HEK293 (cell line): ENCODE data around the gene VTA1.

Experiments used
- CTCF ChIA-PET: fragments of 350-600 bp; formaldehyde crosslinking; extraction: SDS; loops from one replicate; lab custom pipeline; 2021; ENCODE audit warnings: antibody characterized with exemption; lab: Yijun Ruan, JAX
- POLR2A ChIA-PET: fragments of 300-600 bp; formaldehyde crosslinking; extraction: SDS; loops from one replicate; lab custom pipeline; 2020; ENCODE audit warnings: antibody characterized with exemption, inconsistent platforms; lab: Yijun Ruan, JAX
- H3K27ac ChIP-seq: fragments of 200-500 bp; sonication (Bioruptor generic); 2 replicates; pipeline ENCODE4 v1.5.1; 2014; ENCODE audit warnings: low read depth, low read length, control low read depth, inconsistent platforms; ENCODE audit errors: extremely low read depth
- H3K36me3 ChIP-seq, 2 experiments: fragments of 200-500 bp in 1 of 2; sonication (Bioruptor generic) in 1 of 2; 1 replicate in 1 of 2; 2 replicates in 1 of 2; pipeline ENCODE4 v1.5.1; 2014 to 2017; ENCODE audit warnings: inconsistent platforms in 2 of 2, low read length in 2 of 2; ENCODE audit not compliant: control insufficient read depth in 2 of 2, insufficient read depth in 1 of 2
- H3K4me1 ChIP-seq: fragments of 200-500 bp; sonication (Bioruptor generic); 2 replicates; pipeline ENCODE4 v1.5.1; 2014; ENCODE audit warnings: mild to moderate bottlenecking, low read length, inconsistent platforms; ENCODE audit not compliant: control insufficient read depth, insufficient read depth
- H3K4me3 ChIP-seq: 2 replicates; pipeline ENCODE4 v1.5.1; 2011; ENCODE audit warnings: low read depth, mild to moderate bottlenecking, control low read depth, low read length, moderate library complexity
- H3K9me3 ChIP-seq: fragments of 200-500 bp; sonication (Bioruptor generic); 2 replicates; pipeline ENCODE4 v1.5.1; 2014; ENCODE audit warnings: low read depth, low read length, inconsistent platforms; ENCODE audit not compliant: control insufficient read depth, insufficient read depth
- AEBP2 ChIP-seq: fragments of 450-650 bp; formaldehyde crosslinking; IDR thresholded peaks from 2 replicates; pipeline ENCODE4 v1.5.1; 2016; ENCODE audit warnings: missing biosample characterization, missing genetic modification characterization, borderline replicate concordance
- FEZF1 ChIP-seq: fragments of 450-650 bp; formaldehyde crosslinking; IDR thresholded peaks from 2 replicates; pipeline ENCODE4 v1.5.1; 2016; ENCODE audit warnings: missing biosample characterization, missing genetic modification characterization
- GLIS1 ChIP-seq: fragments of 450-650 bp; formaldehyde crosslinking; IDR thresholded peaks from 2 replicates; pipeline ENCODE4 v1.5.1; 2016; ENCODE audit warnings: missing biosample characterization, missing genetic modification characterization
- MZF1 ChIP-seq: fragments of 450-650 bp; formaldehyde crosslinking; IDR thresholded peaks from 2 replicates; pipeline ENCODE4 v1.5.1; 2017; ENCODE audit warnings: missing biosample characterization, missing genetic modification characterization, borderline replicate concordance
- PBX3 ChIP-seq: sonication (generic); formaldehyde crosslinking; IDR thresholded peaks from 2 replicates; pipeline ENCODE4 v1.8.1; 2022; ENCODE audit warnings: mild to moderate bottlenecking, moderate library complexity, missing genetic modification reagents
- TCF7L2 ChIP-seq: IDR thresholded peaks from 2 replicates; pipeline ENCODE4 v1.6.1; 2011; ENCODE audit warnings: low read depth, mild to moderate bottlenecking, inconsistent platforms, low read length, moderate library complexity, borderline replicate concordance
- ZEB2 ChIP-seq: fragments of 450-650 bp; formaldehyde crosslinking; IDR thresholded peaks from 2 replicates; pipeline ENCODE4 v1.5.1; 2016; ENCODE audit warnings: missing biosample characterization, missing genetic modification characterization
- ZIC2 ChIP-seq: fragments of 450-650 bp; formaldehyde crosslinking; IDR thresholded peaks from 2 replicates; pipeline ENCODE4 v1.5.1; 2016; ENCODE audit warnings: missing biosample characterization, missing genetic modification characterization
- ZNF184 ChIP-seq: fragments of 450-650 bp; IDR thresholded peaks from 2 replicates; pipeline ENCODE4 v1.5.1; 2018; ENCODE audit warnings: missing biosample characterization, mild to moderate bottlenecking, missing genetic modification characterization
- ZNF239 ChIP-seq: fragments of 450-650 bp; formaldehyde crosslinking; IDR thresholded peaks from 2 replicates; pipeline ENCODE4 v1.5.1; 2016; ENCODE audit warnings: missing biosample characterization, missing genetic modification characterization
- ZNF24 ChIP-seq: fragments of 450-650 bp; formaldehyde crosslinking; IDR thresholded peaks from 2 replicates; pipeline ENCODE4 v1.5.1; 2016; ENCODE audit warnings: missing biosample characterization, missing genetic modification characterization
- ZNF274 ChIP-seq, 2 experiments: fragments of 200-500 bp in 1 of 2; fragments of 450-650 bp in 1 of 2; sonication (Bioruptor generic) in 1 of 2; formaldehyde crosslinking in 1 of 2; IDR thresholded peaks; 2 replicates each; pipeline versions ENCODE4 v1.5.1 to v1.6.1; 2014 to 2016; ENCODE audit warnings: borderline replicate concordance in 1 of 2, inconsistent platforms in 1 of 2, low read length in 1 of 2, missing biosample characterization in 1 of 2, missing genetic modification characterization in 1 of 2
- ZNF433 ChIP-seq: fragments of 450-650 bp; formaldehyde crosslinking; IDR thresholded peaks from 2 replicates; pipeline ENCODE4 v1.5.1; 2016; ENCODE audit warnings: missing biosample characterization, missing genetic modification characterization, low read depth
- ZNF621 ChIP-seq: fragments of 450-650 bp; formaldehyde crosslinking; IDR thresholded peaks from 2 replicates; pipeline ENCODE4 v1.5.1; 2017; ENCODE audit warnings: missing biosample characterization, missing genetic modification characterization
- ZNF692 ChIP-seq: fragments of 450-650 bp; formaldehyde crosslinking; IDR thresholded peaks from 2 replicates; pipeline ENCODE4 v1.5.1; 2016; ENCODE audit warnings: missing biosample characterization, missing genetic modification characterization
- ZNF837 ChIP-seq: fragments of 450-650 bp; formaldehyde crosslinking; IDR thresholded peaks from 2 replicates; pipeline ENCODE4 v1.5.1; 2016; ENCODE audit warnings: missing biosample characterization, missing genetic modification characterization
- TF ChIP-seq, protein P1 (sequence below): fragments of 450-650 bp; formaldehyde crosslinking; conservative IDR thresholded peaks from 2 replicates; pipeline ENCODE4 v1.5.1; 2016; ENCODE audit warnings: low read depth, missing biosample characterization, missing genetic modification characterization
- TF ChIP-seq, protein P2 (sequence below): fragments of 450-650 bp; formaldehyde crosslinking; IDR thresholded peaks from 2 replicates; pipeline ENCODE4 v1.5.1; 2016; ENCODE audit warnings: missing biosample characterization, missing genetic modification characterization

VTA1 gene

DNA sequence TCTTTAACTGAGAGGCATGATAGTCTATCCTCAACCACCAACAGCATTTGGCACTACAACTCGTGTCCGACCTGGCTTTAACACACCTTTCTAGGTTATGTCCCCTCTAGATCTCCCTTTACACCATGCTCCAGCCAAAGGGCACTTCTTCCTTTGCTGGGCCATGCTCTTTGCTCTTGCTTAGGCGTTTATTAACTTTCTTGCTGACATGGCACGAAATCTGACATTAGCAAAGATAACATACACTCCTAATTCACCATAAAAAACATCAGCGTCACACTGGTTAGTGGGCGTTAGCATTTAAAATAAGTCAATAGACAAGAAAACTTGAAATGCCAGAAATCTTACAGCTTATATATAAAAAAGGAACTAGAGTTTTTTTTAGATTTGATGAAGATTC is 107.5 kb downstream of the VTA1 start:
- TF ChIP-seq MZF1 (tag by site-specific recombination) = no peak
- no peak for TF ChIP-seq ZNF239
- TF ChIP-seq FEZF1 (tag by site-specific recombination) = no peak
- POLR2A ChIA-PET = no interaction called here
- CTCF ChIA-PET = interaction anchor here (0.7 to 1.4 kb wide), 3 partner anchors 46 to 133 kb away, joined by 3 to 5 read pairs (median 4); no protein-coding TSS in a partner anchor
- no peaks in the 10 kb centered on the region for H3K9me3 ChIP-seq
- H3K36me3 ChIP-seq = no peaks in the 10 kb centered on the region
- no peaks in the 10 kb centered on the region for H3K4me1 ChIP-seq
- H3K4me3 ChIP-seq = no peak overlapping the region
- H3K27ac ChIP-seq = no peak overlapping the region

- POLR2A ChIA-PET = no interaction called here
Measured at GRCh38 chr6:142255785-142256184, 108.7 kb downstream of the VTA1 start.

More at GRCh38 chr6:142255785-142256184, 108.7 kb downstream of the VTA1 start:
- Histone ChIP-seq H3K27ac (no peak overlapping the region), H3K36me3 (no peaks in the 10 kb centered on the region), H3K4me1 (no peaks in the 10 kb centered on the region), H3K4me3 (no peak overlapping the region), H3K9me3 (no peaks in the 10 kb centered on the region)
- CTCF ChIA-PET = no interaction called here
- TF ChIP-seq ZNF837 (tag by site-specific recombination) = no peak
- TF ChIP-seq AEBP2 (tag by site-specific recombination) = no peak
- no peak for TF ChIP-seq GLIS1 (tag by site-specific recombination)
- TF ChIP-seq, protein P1, sequence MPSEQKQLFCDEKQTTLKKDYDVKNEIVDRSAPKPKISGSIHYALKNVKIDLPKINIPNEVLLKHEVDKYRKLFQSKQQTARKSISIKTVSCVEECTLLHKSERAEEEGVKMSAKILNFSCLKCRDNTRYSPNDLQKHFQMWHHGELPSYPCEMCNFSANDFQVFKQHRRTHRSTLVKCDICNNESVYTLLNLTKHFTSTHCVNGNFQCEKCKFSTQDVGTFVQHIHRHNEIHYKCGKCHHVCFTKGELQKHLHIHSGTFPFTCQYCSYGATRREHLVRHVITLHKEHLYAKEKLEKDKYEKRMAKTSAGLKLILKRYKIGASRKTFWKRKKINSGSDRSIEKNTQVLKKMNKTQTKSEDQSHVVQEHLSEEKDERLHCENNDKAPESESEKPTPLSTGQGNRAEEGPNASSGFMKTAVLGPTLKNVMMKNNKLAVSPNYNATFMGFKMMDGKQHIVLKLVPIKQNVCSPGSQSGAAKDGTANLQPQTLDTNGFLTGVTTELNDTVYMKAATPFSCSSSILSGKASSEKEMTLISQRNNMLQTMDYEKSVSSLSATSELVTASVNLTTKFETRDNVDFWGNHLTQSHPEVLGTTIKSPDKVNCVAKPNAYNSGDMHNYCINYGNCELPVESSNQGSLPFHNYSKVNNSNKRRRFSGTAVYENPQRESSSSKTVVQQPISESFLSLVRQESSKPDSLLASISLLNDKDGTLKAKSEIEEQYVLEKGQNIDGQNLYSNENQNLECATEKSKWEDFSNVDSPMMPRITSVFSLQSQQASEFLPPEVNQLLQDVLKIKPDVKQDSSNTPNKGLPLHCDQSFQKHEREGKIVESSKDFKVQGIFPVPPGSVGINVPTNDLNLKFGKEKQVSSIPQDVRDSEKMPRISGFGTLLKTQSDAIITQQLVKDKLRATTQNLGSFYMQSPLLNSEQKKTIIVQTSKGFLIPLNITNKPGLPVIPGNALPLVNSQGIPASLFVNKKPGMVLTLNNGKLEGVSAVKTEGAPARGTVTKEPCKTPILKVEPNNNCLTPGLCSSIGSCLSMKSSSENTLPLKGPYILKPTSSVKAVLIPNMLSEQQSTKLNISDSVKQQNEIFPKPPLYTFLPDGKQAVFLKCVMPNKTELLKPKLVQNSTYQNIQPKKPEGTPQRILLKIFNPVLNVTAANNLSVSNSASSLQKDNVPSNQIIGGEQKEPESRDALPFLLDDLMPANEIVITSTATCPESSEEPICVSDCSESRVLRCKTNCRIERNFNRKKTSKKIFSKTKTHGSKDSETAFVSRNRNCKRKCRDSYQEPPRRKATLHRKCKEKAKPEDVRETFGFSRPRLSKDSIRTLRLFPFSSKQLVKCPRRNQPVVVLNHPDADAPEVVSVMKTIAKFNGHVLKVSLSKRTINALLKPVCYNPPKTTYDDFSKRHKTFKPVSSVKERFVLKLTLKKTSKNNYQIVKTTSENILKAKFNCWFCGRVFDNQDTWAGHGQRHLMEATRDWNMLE (tag by site-specific recombination) = no peak
- TF ChIP-seq ZIC2 = no peak
- TF ChIP-seq ZNF692 = no peak
- no peak for TF ChIP-seq ZEB2 (tag by site-specific recombination)
- TF ChIP-seq ZNF433 = no peak
- no peak for TF ChIP-seq PBX3
- no peak for TF ChIP-seq ZNF274 (IDR thresholded peaks at IDR 0.05; ENCODE audit: low read length)
- no peak for TF ChIP-seq ZNF274 (tag by site-specific recombination; IDR thresholded peaks at IDR 0.05; ENCODE audit: borderline replicate concordance)
- TF ChIP-seq, protein P2, sequence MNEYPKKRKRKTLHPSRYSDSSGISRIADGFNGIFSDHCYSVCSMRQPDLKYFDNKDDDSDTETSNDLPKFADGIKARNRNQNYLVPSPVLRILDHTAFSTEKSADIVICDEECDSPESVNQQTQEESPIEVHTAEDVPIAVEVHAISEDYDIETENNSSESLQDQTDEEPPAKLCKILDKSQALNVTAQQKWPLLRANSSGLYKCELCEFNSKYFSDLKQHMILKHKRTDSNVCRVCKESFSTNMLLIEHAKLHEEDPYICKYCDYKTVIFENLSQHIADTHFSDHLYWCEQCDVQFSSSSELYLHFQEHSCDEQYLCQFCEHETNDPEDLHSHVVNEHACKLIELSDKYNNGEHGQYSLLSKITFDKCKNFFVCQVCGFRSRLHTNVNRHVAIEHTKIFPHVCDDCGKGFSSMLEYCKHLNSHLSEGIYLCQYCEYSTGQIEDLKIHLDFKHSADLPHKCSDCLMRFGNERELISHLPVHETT (tag by site-specific recombination) = no peak
- no peak for TF ChIP-seq ZNF184 (tag by site-specific recombination)
- no peak for TF ChIP-seq ZNF24
- TF ChIP-seq TCF7L2 = no peak
- no peak for TF ChIP-seq ZNF621 (tag by site-specific recombination)
